HepG2 (cell line): ENCODE results near the gene IRS1. TPM values are rescaled to one million over a fixed set of nuclear protein-coding genes. Genes with fewer than 3 reads are reported as not detected.

Experiments
- BRD4 ChIP-seq: sonication (generic); formaldehyde crosslinking; IDR thresholded peaks from 2 replicates; pipeline ENCODE4 v1.4.0; 2020; ENCODE audit warnings: missing genetic modification reagents
- CCDC6 ChIP-seq: sonication (generic); formaldehyde crosslinking; IDR thresholded peaks from 2 replicates; pipeline ENCODE4 v1.8.1; 2022; ENCODE audit warnings: mild to moderate bottlenecking, missing genetic modification reagents, moderate library complexity
- FOXA1 ChIP-seq, 2 experiments: fragments of 450-650 bp in 1 of 2; sonication (generic) in 1 of 2; formaldehyde crosslinking in 1 of 2; IDR thresholded peaks; 2 replicates each; pipeline versions ENCODE4 v1.4.0 to v1.6.1; 2016 to 2020; ENCODE audit warnings: missing genetic modification reagents in 1 of 2
- GRHL1 ChIP-seq: sonication (generic); formaldehyde crosslinking; conservative IDR thresholded peaks from 2 replicates; pipeline ENCODE4 v1.8.0; 2022; ENCODE audit warnings: missing genetic modification reagents
- HDAC1 ChIP-seq: sonication (generic); formaldehyde crosslinking; IDR thresholded peaks from 2 replicates; pipeline ENCODE4 v1.5.1; 2020; ENCODE audit warnings: mild to moderate bottlenecking, missing genetic modification reagents
- HDAC6 ChIP-seq: fragments of 200-600 bp; sonication (generic); IDR thresholded peaks from 2 replicates; pipeline ENCODE4 v1.7.0; 2017; ENCODE audit warnings: mild to moderate bottlenecking, antibody characterized with exemption, low read length, low read depth
- HNRNPH1 ChIP-seq: fragments of 200-400 bp; formaldehyde crosslinking; optimal IDR thresholded peaks from 2 replicates; pipeline ENCODE3; 2017; ENCODE audit warnings: mild to moderate bottlenecking, low read depth, low read length
- KMT2B ChIP-seq: IDR thresholded peaks from 2 replicates; pipeline ENCODE4 v1.6.1; 2016; ENCODE audit warnings: missing genetic modification reagents, missing compliant biosample characterization
- MEF2D ChIP-seq: sonication (generic); formaldehyde crosslinking; IDR thresholded peaks from 2 replicates; pipeline ENCODE4 v1.5.1; 2020; ENCODE audit warnings: mild to moderate bottlenecking, missing genetic modification reagents
- MNT ChIP-seq: fragments of 450-650 bp; IDR thresholded peaks from 2 replicates; pipeline ENCODE4 v1.6.1; 2016
- NBN ChIP-seq: fragments of 450-650 bp; conservative IDR thresholded peaks from 2 replicates; pipeline ENCODE4 v1.6.1; 2017
- NFKB2 ChIP-seq: sonication (generic); formaldehyde crosslinking; IDR thresholded peaks from 2 replicates; pipeline ENCODE4 v1.4.0; 2020; ENCODE audit warnings: missing genetic modification reagents, borderline replicate concordance
- RORA ChIP-seq: sonication (generic); formaldehyde crosslinking; IDR thresholded peaks from 2 replicates; pipeline ENCODE4 v1.5.0; 2020; ENCODE audit warnings: mild to moderate bottlenecking, missing genetic modification reagents, moderate library complexity
- SALL2 ChIP-seq: sonication (generic); formaldehyde crosslinking; IDR thresholded peaks from 2 replicates; pipeline ENCODE4 v1.8.1; 2023; ENCODE audit warnings: mild to moderate bottlenecking, missing genetic modification reagents, inconsistent platforms
- SMYD3 ChIP-seq: sonication (generic); formaldehyde crosslinking; IDR thresholded peaks from 2 replicates; pipeline ENCODE4 v1.8.1; 2023; ENCODE audit warnings: mild to moderate bottlenecking, missing genetic modification reagents
- ZBTB38 ChIP-seq: sonication (generic); formaldehyde crosslinking; IDR thresholded peaks from 2 replicates; pipeline ENCODE4 v1.5.1; 2020; ENCODE audit warnings: mild to moderate bottlenecking, missing genetic modification reagents
- ZFAT ChIP-seq: sonication (generic); formaldehyde crosslinking; conservative IDR thresholded peaks from 2 replicates; pipeline ENCODE4 v1.8.1; 2023; ENCODE audit warnings: missing genetic modification reagents, inconsistent platforms
- ZNF17 ChIP-seq: sonication (generic); formaldehyde crosslinking; IDR thresholded peaks from 2 replicates; pipeline ENCODE4 v1.5.0; 2020; ENCODE audit warnings: mild to moderate bottlenecking, missing genetic modification reagents
- ZNF30 ChIP-seq: sonication (generic); formaldehyde crosslinking; IDR thresholded peaks from 2 replicates; pipeline ENCODE4 v1.5.0; 2020; ENCODE audit warnings: mild to moderate bottlenecking, missing genetic modification reagents
- ZNF367 ChIP-seq: sonication (generic); formaldehyde crosslinking; IDR thresholded peaks from 2 replicates; pipeline ENCODE4 v1.4.0; 2020; ENCODE audit warnings: missing genetic modification reagents, borderline replicate concordance
- ZNF44 ChIP-seq: sonication (generic); formaldehyde crosslinking; IDR thresholded peaks from 2 replicates; pipeline ENCODE4 v1.5.1; 2020; ENCODE audit warnings: mild to moderate bottlenecking, missing genetic modification reagents
- ZNF549 ChIP-seq: sonication (generic); formaldehyde crosslinking; IDR thresholded peaks from 2 replicates; pipeline ENCODE4 v1.5.0; 2020; ENCODE audit warnings: missing genetic modification reagents
- ZNF598 ChIP-seq: sonication (generic); formaldehyde crosslinking; IDR thresholded peaks from 2 replicates; pipeline ENCODE4 v1.5.1; 2020; ENCODE audit warnings: mild to moderate bottlenecking, missing genetic modification reagents, borderline replicate concordance
- ZNF773 ChIP-seq: sonication (generic); formaldehyde crosslinking; IDR thresholded peaks from 2 replicates; pipeline ENCODE4 v1.4.0; 2020; ENCODE audit warnings: missing genetic modification reagents, borderline replicate concordance
- ZNF839 ChIP-seq: sonication (generic); formaldehyde crosslinking; IDR thresholded peaks from 2 replicates; pipeline ENCODE4 v1.4.0; 2020; ENCODE audit warnings: missing genetic modification reagents, mild to moderate bottlenecking, borderline replicate concordance
- polyA plus RNA-seq, 8 experiments: library from polyadenylated mRNA; depleted of rRNA in 3 of 8; stranded (reverse) in 7 of 8; unstranded in 1 of 8; fragments of >200 nt; fragmentation: Illumina TruSeq in 4 of 8; extraction: Trizol in 4 of 8; gene quantifications; 2 replicates each; pipeline versions ENCODE4 v1.2.1 to v1.2.3, GENCODE V29; 2011 to 2016; ENCODE audit warnings: low read depth in 4 of 8, missing spikeins in 1 of 8, mixed read lengths in 1 of 8; ENCODE audit not compliant: insufficient read depth in 1 of 8
- total RNA-seq, 5 experiments: library from RNA; depleted of rRNA; stranded (reverse); fragments of >200 nt; fragmentation: Illumina TruSeq; extraction: Trizol; gene quantifications; 2 replicates each; pipeline ENCODE4 v1.2.3, GENCODE V29; 2016; ENCODE audit warnings: low read depth in 1 of 5
- TF ChIP-seq, protein P1 (sequence below): IDR thresholded peaks from 2 replicates; pipeline ENCODE4 v1.6.1; 2016; ENCODE audit warnings: control low read depth
- TF ChIP-seq, protein P2 (sequence below): conservative IDR thresholded peaks from 2 replicates; pipeline ENCODE4 v1.6.1; 2018; ENCODE audit warnings: missing genetic modification reagents

The IRS1 gene
- total and polyA plus RNA-seq, 2 of the 13 experiments (the other 11 are each of a cell fraction or from before 2014, with no cell fraction given) = 8.7 to 9.0 TPM

DNA sequence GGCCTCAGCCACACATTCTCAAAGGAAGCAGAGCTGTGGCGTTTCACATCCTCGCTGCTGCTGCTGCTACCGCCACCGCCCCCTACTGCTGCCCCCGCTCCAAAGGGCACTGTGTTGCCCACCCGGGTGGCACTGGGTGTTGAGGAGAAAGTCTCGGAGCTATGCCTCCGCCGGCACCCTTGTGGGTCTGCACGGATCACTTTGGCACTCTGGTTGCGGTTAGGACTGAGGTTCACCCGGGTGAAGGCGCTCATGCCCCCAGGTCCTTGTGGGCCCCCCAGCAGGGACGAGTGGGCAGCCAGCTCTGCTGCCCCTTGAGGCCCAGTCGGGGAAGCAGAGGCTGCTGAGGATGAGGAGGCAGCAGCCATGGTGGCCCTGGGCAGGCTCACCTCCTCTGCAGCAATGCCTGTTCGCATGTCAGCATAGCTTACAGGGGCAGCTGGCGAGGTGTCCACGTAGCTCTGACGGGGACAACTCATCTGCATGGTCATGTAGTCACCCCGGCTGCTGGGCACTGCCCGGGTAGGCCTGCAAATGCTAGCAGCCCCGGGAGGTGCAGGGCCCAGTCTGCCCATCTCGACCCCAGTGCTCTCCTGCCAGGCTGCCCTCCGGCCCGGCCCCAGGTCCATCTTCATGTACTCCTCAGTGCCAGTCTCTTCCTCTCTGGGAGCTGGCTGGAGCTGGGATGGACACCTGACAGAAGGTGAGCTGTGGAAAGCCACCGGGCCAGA is 4.2 kb downstream of the IRS1 start (continued):
- TF ChIP-seq HNRNPH1 (no peak), BRD4 (CRISPR knock-in tag) (0 out of 2 replicates have a peak, but pooled peaks have one; percentile 12), ZNF773 (CRISPR knock-in tag) (no peak), ZNF839 (CRISPR knock-in tag) (peak; percentile 22; the same call in 1 of the 2 replicates), NBN (no peak), HDAC1 (CRISPR knock-in tag) (no peak; the same call in 1 of the 2 replicates), SALL2 (CRISPR knock-in tag) (no peak), GRHL1 (CRISPR knock-in tag) (no peak), ZNF17 (CRISPR knock-in tag) (no peak), FOXA1 (IDR thresholded peaks at IDR 0.05) (no peak), FOXA1 (CRISPR knock-in tag; IDR thresholded peaks at IDR 0.05) (no peak), ZFAT (CRISPR knock-in tag) (no peak), ZNF30 (CRISPR knock-in tag) (no peak), ZNF367 (CRISPR knock-in tag) (no peak), ZNF549 (CRISPR knock-in tag) (no peak), KMT2B (CRISPR knock-in tag) (no peak), MNT (no peak), HDAC6 (no peak), NFKB2 (CRISPR knock-in tag) (no peak), MEF2D (CRISPR knock-in tag) (no peak), ZBTB38 (CRISPR knock-in tag) (peak; percentile 55; the same call in 1 of the 2 replicates), SMYD3 (no peak), ZNF44 (CRISPR knock-in tag) (no peak), ZNF598 (CRISPR knock-in tag) (0 out of 2 replicates have a peak, but pooled peaks have one; percentile 50), RORA (CRISPR knock-in tag) (no peak), CCDC6 (CRISPR knock-in tag) (no peak)
- TF ChIP-seq, protein P1, sequence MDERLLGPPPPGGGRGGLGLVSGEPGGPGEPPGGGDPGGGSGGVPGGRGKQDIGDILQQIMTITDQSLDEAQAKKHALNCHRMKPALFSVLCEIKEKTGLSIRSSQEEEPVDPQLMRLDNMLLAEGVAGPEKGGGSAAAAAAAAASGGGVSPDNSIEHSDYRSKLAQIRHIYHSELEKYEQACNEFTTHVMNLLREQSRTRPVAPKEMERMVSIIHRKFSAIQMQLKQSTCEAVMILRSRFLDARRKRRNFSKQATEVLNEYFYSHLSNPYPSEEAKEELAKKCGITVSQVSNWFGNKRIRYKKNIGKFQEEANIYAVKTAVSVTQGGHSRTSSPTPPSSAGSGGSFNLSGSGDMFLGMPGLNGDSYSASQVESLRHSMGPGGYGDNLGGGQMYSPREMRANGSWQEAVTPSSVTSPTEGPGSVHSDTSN = no peak
- TF ChIP-seq, protein P2, sequence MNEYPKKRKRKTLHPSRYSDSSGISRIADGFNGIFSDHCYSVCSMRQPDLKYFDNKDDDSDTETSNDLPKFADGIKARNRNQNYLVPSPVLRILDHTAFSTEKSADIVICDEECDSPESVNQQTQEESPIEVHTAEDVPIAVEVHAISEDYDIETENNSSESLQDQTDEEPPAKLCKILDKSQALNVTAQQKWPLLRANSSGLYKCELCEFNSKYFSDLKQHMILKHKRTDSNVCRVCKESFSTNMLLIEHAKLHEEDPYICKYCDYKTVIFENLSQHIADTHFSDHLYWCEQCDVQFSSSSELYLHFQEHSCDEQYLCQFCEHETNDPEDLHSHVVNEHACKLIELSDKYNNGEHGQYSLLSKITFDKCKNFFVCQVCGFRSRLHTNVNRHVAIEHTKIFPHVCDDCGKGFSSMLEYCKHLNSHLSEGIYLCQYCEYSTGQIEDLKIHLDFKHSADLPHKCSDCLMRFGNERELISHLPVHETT (CRISPR knock-in tag) = no peak
